Measurements from ENCODE around the gene TUBGCP6.

DNA sequence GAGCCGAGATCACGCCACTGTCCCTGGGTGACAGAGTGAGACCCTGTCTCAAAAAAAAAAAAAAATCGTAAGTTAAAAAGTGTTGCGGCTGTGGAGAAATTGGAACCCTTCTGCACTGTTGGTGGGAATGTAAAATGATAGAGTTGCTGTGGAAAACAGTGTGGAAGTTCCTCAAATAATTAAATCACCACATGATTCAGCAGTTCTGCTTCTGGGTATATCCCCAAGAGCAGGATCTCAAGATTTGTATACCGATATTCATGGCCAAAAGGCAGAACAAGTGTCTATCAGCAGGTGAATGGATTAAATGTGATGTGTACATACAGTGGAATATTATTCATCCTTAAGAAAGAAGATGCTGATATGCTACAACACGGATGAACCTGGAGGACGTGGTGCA lies 40.3 kb downstream of the TUBGCP6 start:
- TF ChIP-seq POLR2A (IDR thresholded peaks at IDR 0.05) (no peak), EP300 (IDR thresholded peaks at IDR 0.05) (no peak)
